ENCODE data around the gene NEK5. TPM values are rescaled to one million over a fixed set of nuclear protein-coding genes. Genes with fewer than 3 reads are reported as not detected.

The NEK5 gene
- total RNA-seq, 2 experiments from 2014 or later, result 0.22 TPM; not detected in 1

DNA sequence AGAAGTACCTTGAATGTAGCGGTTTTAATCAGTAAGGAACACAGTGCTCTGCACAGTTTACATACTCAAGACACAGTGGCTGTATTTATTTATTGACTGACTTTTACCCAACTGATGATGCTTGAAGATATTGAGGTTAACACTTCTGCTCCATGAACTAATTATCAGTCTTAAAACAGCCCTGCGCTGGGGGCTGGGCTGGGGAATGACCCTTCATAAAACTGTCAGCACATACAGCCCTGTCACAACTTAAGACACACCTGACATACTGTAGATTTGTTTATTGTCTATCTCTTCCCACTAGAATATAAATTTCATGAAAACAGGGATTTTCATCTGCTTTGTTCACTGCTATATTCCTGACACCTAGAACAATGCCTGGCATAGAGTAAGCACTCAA, 10.8 kb downstream of the NEK5 start:
- Histone ChIP-seq H2AFZ (ENCODE audit: low read length) (no peak overlapping the region), H3K79me2 (ENCODE audit: insufficient read depth, low read depth, low read length) (no peaks in the 10 kb centered on the region), H3K9me3 (ENCODE audit: low read length) (no peaks in the 10 kb centered on the region), H3K27ac (ENCODE audit: low read depth, low read length, poor library complexity, severe bottlenecking) (no peak overlapping the region), H3K4me3 (ENCODE audit: low read depth, low read length, poor library complexity, severe bottlenecking) (no peak overlapping the region), H4K20me1 (ENCODE audit: insufficient read depth, low read length) (no peaks in the 10 kb centered on the region), H3K4me1 (ENCODE audit: insufficient read depth, low read length, poor library complexity, severe bottlenecking) (no peaks in the 10 kb centered on the region), H3K36me3 (ENCODE audit: insufficient read depth, low read length) (no peaks in the 10 kb centered on the region), H3K9me2 (ENCODE audit: insufficient read depth, low read length) (no peaks in the 10 kb centered on the region), H3K4me2 (ENCODE audit: low read length) (no peak overlapping the region)
- DNase-seq (ENCODE audit: low spot score), result no peak
- TF ChIP-seq, protein P1, sequence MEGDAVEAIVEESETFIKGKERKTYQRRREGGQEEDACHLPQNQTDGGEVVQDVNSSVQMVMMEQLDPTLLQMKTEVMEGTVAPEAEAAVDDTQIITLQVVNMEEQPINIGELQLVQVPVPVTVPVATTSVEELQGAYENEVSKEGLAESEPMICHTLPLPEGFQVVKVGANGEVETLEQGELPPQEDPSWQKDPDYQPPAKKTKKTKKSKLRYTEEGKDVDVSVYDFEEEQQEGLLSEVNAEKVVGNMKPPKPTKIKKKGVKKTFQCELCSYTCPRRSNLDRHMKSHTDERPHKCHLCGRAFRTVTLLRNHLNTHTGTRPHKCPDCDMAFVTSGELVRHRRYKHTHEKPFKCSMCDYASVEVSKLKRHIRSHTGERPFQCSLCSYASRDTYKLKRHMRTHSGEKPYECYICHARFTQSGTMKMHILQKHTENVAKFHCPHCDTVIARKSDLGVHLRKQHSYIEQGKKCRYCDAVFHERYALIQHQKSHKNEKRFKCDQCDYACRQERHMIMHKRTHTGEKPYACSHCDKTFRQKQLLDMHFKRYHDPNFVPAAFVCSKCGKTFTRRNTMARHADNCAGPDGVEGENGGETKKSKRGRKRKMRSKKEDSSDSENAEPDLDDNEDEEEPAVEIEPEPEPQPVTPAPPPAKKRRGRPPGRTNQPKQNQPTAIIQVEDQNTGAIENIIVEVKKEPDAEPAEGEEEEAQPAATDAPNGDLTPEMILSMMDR (conservative IDR thresholded peaks at IDR 0.05; ENCODE audit: low read length), result no peak
- no peak for TF ChIP-seq EZH2phosphoT487 (IDR thresholded peaks at IDR 0.05; ENCODE audit: borderline replicate concordance, low read depth, low read length)
- no TSS peak for BruUV-seq (replicated peaks)
- intact Hi-C loops (cut with micrococcal nuclease; ENCODE audit: unreplicated experiment), result no loop called here
- POLR2A ChIA-PET, result no interaction called here
- CTCF ChIA-PET (ENCODE audit: unreplicated experiment), result no interaction called here

DNA sequence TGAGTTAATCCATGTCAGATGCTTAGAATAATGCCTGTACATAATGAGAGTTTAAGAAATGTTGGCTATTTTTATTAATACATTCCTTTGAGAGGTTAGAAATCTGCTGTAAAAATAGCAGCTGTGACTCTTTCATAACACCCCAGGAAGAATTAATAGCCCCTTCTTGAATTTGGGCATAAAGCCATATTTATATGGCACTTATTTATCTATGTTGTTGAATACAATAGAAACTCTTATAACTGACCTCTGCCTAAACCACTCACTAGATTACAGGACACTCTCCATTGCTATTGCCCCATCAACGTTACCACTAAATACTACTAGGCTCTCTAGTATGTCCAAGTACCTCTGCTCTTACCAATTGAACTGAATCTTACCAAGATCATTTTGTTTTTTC, 16.3 kb downstream of the NEK5 start:
- no peak for TF ChIP-seq EZH2phosphoT487 (IDR thresholded peaks at IDR 0.05; ENCODE audit: borderline replicate concordance, low read depth, low read length)
- TF ChIP-seq, protein P1 (conservative IDR thresholded peaks at IDR 0.05; ENCODE audit: low read length), result no peak
- Histone ChIP-seq H3K4me1 (ENCODE audit: insufficient read depth, low read length, poor library complexity, severe bottlenecking) (no peaks in the 10 kb centered on the region), H3K79me2 (ENCODE audit: insufficient read depth, low read depth, low read length) (no peaks in the 10 kb centered on the region), H4K20me1 (ENCODE audit: insufficient read depth, low read length) (no peaks in the 10 kb centered on the region), H2AFZ (ENCODE audit: low read length) (no peak overlapping the region), H3K27ac (ENCODE audit: low read depth, low read length, poor library complexity, severe bottlenecking) (no peak overlapping the region), H3K9me3 (ENCODE audit: low read length) (no peaks in the 10 kb centered on the region), H3K9me2 (ENCODE audit: insufficient read depth, low read length) (no peaks in the 10 kb centered on the region), H3K4me3 (ENCODE audit: low read depth, low read length, poor library complexity, severe bottlenecking) (no peak overlapping the region), H3K36me3 (ENCODE audit: insufficient read depth, low read length) (no peaks in the 10 kb centered on the region), H3K4me2 (ENCODE audit: low read length) (no peak overlapping the region)
- ChIA-PET POLR2A (no interaction called here), CTCF (ENCODE audit: unreplicated experiment) (no interaction called here)
- BruUV-seq (replicated peaks), result no TSS peak
- no peak for DNase-seq (ENCODE audit: low spot score)
- intact Hi-C loops (cut with micrococcal nuclease; ENCODE audit: unreplicated experiment), result no loop called here

DNA sequence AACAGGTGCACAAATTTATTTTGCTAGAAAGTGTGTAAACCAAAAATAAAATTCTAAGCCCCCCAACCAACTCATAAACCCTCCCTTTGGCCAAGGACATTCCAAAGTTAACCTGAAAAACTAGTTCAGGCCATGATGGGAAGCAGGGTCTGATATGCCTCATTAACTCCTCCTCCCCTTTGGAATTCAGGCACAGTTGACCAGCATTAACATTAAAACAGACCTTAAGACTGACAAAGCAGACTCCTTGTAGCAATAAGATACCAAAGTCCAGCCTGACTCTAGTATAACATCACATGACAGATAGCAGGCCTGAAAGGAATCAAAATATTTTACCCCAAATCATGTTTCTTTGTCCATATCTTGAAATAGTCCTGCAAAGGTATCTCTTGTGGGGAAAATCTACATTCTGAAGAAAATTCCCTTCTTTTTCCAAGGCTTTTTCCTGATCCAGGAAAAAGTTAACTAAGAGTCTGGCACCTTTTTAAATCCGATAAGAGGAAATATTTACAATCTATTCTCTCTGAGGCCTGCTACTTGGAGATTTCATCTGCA, 19.7 kb downstream of the NEK5 start:
- H4K20me1 ChIP-seq (ENCODE audit: insufficient read depth, low read length), result no peaks in the 10 kb centered on the region
- H3K36me3 ChIP-seq (ENCODE audit: insufficient read depth, low read length), result no peaks in the 10 kb centered on the region
- TF ChIP-seq, protein P1 (conservative IDR thresholded peaks at IDR 0.05; ENCODE audit: low read length), result no peak
- TF ChIP-seq EZH2phosphoT487 (IDR thresholded peaks at IDR 0.05; ENCODE audit: borderline replicate concordance, low read depth, low read length), result no peak
- H3K9me3 ChIP-seq (ENCODE audit: low read length), result no peaks in the 10 kb centered on the region
- H3K79me2 ChIP-seq (ENCODE audit: insufficient read depth, low read depth, low read length), result no peaks in the 10 kb centered on the region
- intact Hi-C loops (cut with micrococcal nuclease; ENCODE audit: unreplicated experiment), result no loop called here
- no peaks in the 10 kb centered on the region for H3K4me1 ChIP-seq (ENCODE audit: insufficient read depth, low read length, poor library complexity, severe bottlenecking)
- no peak overlapping the region for H3K4me3 ChIP-seq (ENCODE audit: low read depth, low read length, poor library complexity, severe bottlenecking)
- DNase-seq (ENCODE audit: low spot score), result no peak
- no peaks in the 10 kb centered on the region for H3K9me2 ChIP-seq (ENCODE audit: insufficient read depth, low read length)
- no peak overlapping the region for H3K4me2 ChIP-seq (ENCODE audit: low read length)
- no peak overlapping the region for H2AFZ ChIP-seq (ENCODE audit: low read length)
- no TSS peak for BruUV-seq (replicated peaks)
- ChIA-PET CTCF (ENCODE audit: unreplicated experiment) (no interaction called here), POLR2A (no interaction called here)
- no peak overlapping the region for H3K27ac ChIP-seq (ENCODE audit: low read depth, low read length, poor library complexity, severe bottlenecking)

Measured in OCI-LY7 (cell line).